ENCODE data around the gene UGCG. TPM values are rescaled to one million over a fixed set of nuclear protein-coding genes. Genes with fewer than 3 reads are reported as not detected.
"Not testable (repeated sequence)": the region's sequence is repeated elsewhere in the genome, so short reads cannot be mapped to it uniquely, and the experiment has no call there.

The UGCG gene
- total RNA-seq, 1 experiment from 2014 or later, result 139 TPM

GRCh38 chr9:111874500-111874899, 22.1 kb upstream of the UGCG start:
- Histone ChIP-seq H3K36me3 (no peaks in the 10 kb centered on the region), H3K4me3 (no peak overlapping the region), H3K27ac (no peak overlapping the region), H3K9me3 (replicated peaks) (0 out of 2 replicates have a peak, but pooled peaks cover 5% of the 10 kb centered on the region), H3K4me1 (no peaks in the 10 kb centered on the region), H3K27me3 (no peaks in the 10 kb centered on the region)
- DNase-seq, result no peak

GRCh38 chr9:111875291-111875690, 21.3 kb upstream of the UGCG start:
- H3K27me3 ChIP-seq; H3K9me3 ChIP-seq (replicated peaks): not testable (repeated sequence)

GRCh38 chr9:111875691-111876090, 20.9 kb upstream of the UGCG start:
- H3K27me3 ChIP-seq; H3K27ac ChIP-seq; H3K4me3 ChIP-seq; H3K4me1 ChIP-seq; DNase-seq; H3K36me3 ChIP-seq; H3K9me3 ChIP-seq (replicated peaks): not testable (repeated sequence)

More at GRCh38 chr9:111875291-111875690, 21.3 kb upstream of the UGCG start:
- H3K4me3 ChIP-seq, H3K4me1 ChIP-seq, H3K36me3 ChIP-seq, DNase-seq, H3K27ac ChIP-seq: not testable (repeated sequence)

- no peaks in the 10 kb centered on the region for H3K36me3 ChIP-seq
- no peak overlapping the region for H3K27ac ChIP-seq
- 0 out of 2 replicates have a peak, but pooled peaks cover 6% of the 10 kb centered on the region for H3K9me3 ChIP-seq (replicated peaks)
- no peaks in the 10 kb centered on the region for H3K4me1 ChIP-seq
- no peak overlapping the region for H3K4me3 ChIP-seq
- DNase-seq, result no peak
- no peaks in the 10 kb centered on the region for H3K27me3 ChIP-seq
Measured at GRCh38 chr9:111876179-111876578, 20.4 kb upstream of the UGCG start.

GRCh38 chr9:111877420-111877819, 19.2 kb upstream of the UGCG start:
- Histone ChIP-seq H3K36me3 (no peaks in the 10 kb centered on the region), H3K4me3 (no peak overlapping the region), H3K27ac (no peak overlapping the region), H3K4me1 (no peaks in the 10 kb centered on the region), H3K9me3 (replicated peaks) (0 out of 2 replicates have a peak, but pooled peaks cover 11% of the 10 kb centered on the region), H3K27me3 (no peaks in the 10 kb centered on the region)
- DNase-seq, result no peak

- Histone ChIP-seq H3K36me3 (no peaks in the 10 kb centered on the region), H3K4me3 (no peak overlapping the region), H3K27ac (no peak overlapping the region), H3K27me3 (no peaks in the 10 kb centered on the region), H3K4me1 (no peaks in the 10 kb centered on the region), H3K9me3 (replicated peaks) (0 out of 2 replicates have a peak, but pooled peaks cover 9% of the 10 kb centered on the region)
- DNase-seq, result no peak
Measured at GRCh38 chr9:111878946-111879345, 17.7 kb upstream of the UGCG start.

- H3K4me1 ChIP-seq, result peaks cover 2% of the 10 kb centered on the region; the same call in 1 of the 2 replicates
- H3K27me3 ChIP-seq, result no peaks in the 10 kb centered on the region
- no peak overlapping the region for H3K4me3 ChIP-seq
- no peaks in the 10 kb centered on the region for H3K36me3 ChIP-seq
- H3K9me3 ChIP-seq (replicated peaks), result no peaks in the 10 kb centered on the region
- no peak overlapping the region for H3K27ac ChIP-seq
- no peak for DNase-seq
Measured at GRCh38 chr9:111886983-111887718, 9.5 kb upstream of the UGCG start.

- Histone ChIP-seq H3K4me3 (no peak overlapping the region), H3K27ac (no peak overlapping the region), H3K9me3 (replicated peaks) (no peaks in the 10 kb centered on the region), H3K4me1 (peaks cover 10% of the 10 kb centered on the region), H3K36me3 (no peaks in the 10 kb centered on the region), H3K27me3 (no peaks in the 10 kb centered on the region)
- no peak for DNase-seq
Measured at GRCh38 chr9:111890334-111890733, 6.3 kb upstream of the UGCG start.

GRCh38 chr9:111890867-111891266, 5.7 kb upstream of the UGCG start:
- not testable (repeated sequence) for H3K27ac ChIP-seq; H3K9me3 ChIP-seq (replicated peaks); H3K27me3 ChIP-seq; H3K4me1 ChIP-seq; H3K36me3 ChIP-seq; DNase-seq; H3K4me3 ChIP-seq

- Histone ChIP-seq H3K4me3 (peak overlapping the region; percentile 31), H3K36me3 (no peaks in the 10 kb centered on the region), H3K27me3 (no peaks in the 10 kb centered on the region), H3K27ac (peak overlapping the region; percentile 50), H3K4me1 (peaks cover 10% of the 10 kb centered on the region), H3K9me3 (replicated peaks) (no peaks in the 10 kb centered on the region)
- peak; percentile 72 to 88 for DNase-seq
Measured at GRCh38 chr9:111891910-111892499, 4.6 kb upstream of the UGCG start.

GRCh38 chr9:111896942-111897600, 457 bp downstream of the UGCG start:
- no peaks in the 10 kb centered on the region for H3K27me3 ChIP-seq
- H3K27ac ChIP-seq, result peak overlapping the region; percentile 80
- no peaks in the 10 kb centered on the region for H3K9me3 ChIP-seq (replicated peaks)
- H3K4me1 ChIP-seq, result peaks cover 22% of the 10 kb centered on the region
- peak overlapping the region; percentile 99 for H3K4me3 ChIP-seq
- peaks cover 10% of the 10 kb centered on the region for H3K36me3 ChIP-seq
- DNase-seq, result peak; percentile 73 to 79

GRCh38 chr9:111897601-111898137, 1.1 kb downstream of the UGCG start:
- DNase-seq, result no peak
- Histone ChIP-seq H3K36me3 (peaks cover 10% of the 10 kb centered on the region), H3K9me3 (replicated peaks) (no peaks in the 10 kb centered on the region), H3K27ac (peak overlapping the region; percentile 80), H3K27me3 (no peaks in the 10 kb centered on the region), H3K4me3 (peak overlapping the region; percentile 99), H3K4me1 (peaks cover 21% of the 10 kb centered on the region)

GRCh38 chr9:111898331-111899096, 1.9 kb downstream of the UGCG start:
- Histone ChIP-seq H3K4me1 (peaks cover 25% of the 10 kb centered on the region), H3K9me3 (replicated peaks) (no peaks in the 10 kb centered on the region), H3K36me3 (peaks cover 10% of the 10 kb centered on the region), H3K27ac (peak overlapping the region; percentile 80), H3K4me3 (peak overlapping the region; percentile 99), H3K27me3 (no peaks in the 10 kb centered on the region)
- DNase-seq, result no peak

GRCh38 chr9:111900151-111900857, 3.7 kb downstream of the UGCG start:
- Histone ChIP-seq H3K27ac (no peak overlapping the region), H3K4me3 (peak overlapping the region; percentile 99), H3K9me3 (replicated peaks) (no peaks in the 10 kb centered on the region), H3K4me1 (peaks cover 34% of the 10 kb centered on the region), H3K36me3 (peaks cover 12% of the 10 kb centered on the region), H3K27me3 (no peaks in the 10 kb centered on the region)
- no peak for DNase-seq
